NCI-H748 treated with DMSO at 0.1 percent for 48 hours (cell line): Measurements from ENCODE around the gene XPR1.
"Not testable (repeated sequence)": the region's sequence is repeated elsewhere in the genome, so short reads cannot be mapped to it uniquely, and the experiment has no call there.

Experiments used
- DNase-seq: peaks from one replicate; lab custom pipeline; 2025; lab: John Stamatoyannopoulos, UW

XPR1 gene

GRCh38 chr1:180722586-180722985, 90.8 kb downstream of the XPR1 start:
- DNase-seq = no peak

GRCh38 chr1:180724055-180724454, 92.2 kb downstream of the XPR1 start:
- DNase-seq = no peak

GRCh38 chr1:180726024-180726423, 94.2 kb downstream of the XPR1 start:
- not testable (repeated sequence) for DNase-seq

GRCh38 chr1:180727751-180728150, 95.9 kb downstream of the XPR1 start:
- not testable (repeated sequence) for DNase-seq

GRCh38 chr1:180728472-180729106, 96.8 kb downstream of the XPR1 start:
- DNase-seq = no peak

GRCh38 chr1:180731131-180731530, 99.3 kb downstream of the XPR1 start:
- DNase-seq = no peak

GRCh38 chr1:180732866-180733265, 101.0 kb downstream of the XPR1 start:
- no peak for DNase-seq

GRCh38 chr1:180734366-180734765, 102.5 kb downstream of the XPR1 start:
- DNase-seq = no peak

- no peak for DNase-seq
Measured at GRCh38 chr1:180742663-180743062, 110.8 kb downstream of the XPR1 start.

- no peak for DNase-seq
Measured at GRCh38 chr1:180743868-180744267, 112.0 kb downstream of the XPR1 start.

GRCh38 chr1:180745098-180745497, 113.3 kb downstream of the XPR1 start:
- no peak for DNase-seq

- no peak for DNase-seq
Measured at GRCh38 chr1:180751921-180752320, 120.1 kb downstream of the XPR1 start.

GRCh38 chr1:180754453-180754852, 122.6 kb downstream of the XPR1 start:
- no peak for DNase-seq

- DNase-seq = no peak
Measured at GRCh38 chr1:180757657-180758056, 125.8 kb downstream of the XPR1 start.

GRCh38 chr1:180762796-180763195, 131.0 kb downstream of the XPR1 start:
- DNase-seq = no peak

GRCh38 chr1:180765151-180765550, 133.3 kb downstream of the XPR1 start:
- no peak for DNase-seq

- no peak for DNase-seq
Measured at GRCh38 chr1:180769889-180770288, 138.1 kb downstream of the XPR1 start.

GRCh38 chr1:180773210-180773865, 141.5 kb downstream of the XPR1 start:
- no peak for DNase-seq

- no peak for DNase-seq
Measured at GRCh38 chr1:180775801-180776200, 144.0 kb downstream of the XPR1 start.

GRCh38 chr1:180777072-180777689, 145.4 kb downstream of the XPR1 start:
- DNase-seq = no peak

GRCh38 chr1:180778782-180779398, 147.1 kb downstream of the XPR1 start:
- DNase-seq = no peak

GRCh38 chr1:180779584-180779983, 147.8 kb downstream of the XPR1 start:
- DNase-seq = no peak

GRCh38 chr1:180781718-180782117, 149.9 kb downstream of the XPR1 start:
- DNase-seq = no peak
